DMS114 treated with DMSO at 0.1 percent for 48 hours (cell line): ENCODE measurements around the gene ERC2.

Experiments used
- DNase-seq: peaks from one replicate; lab custom pipeline; 2025; ENCODE audit not compliant: unreplicated experiment; lab: John Stamatoyannopoulos, UW

ERC2 gene

DNA sequence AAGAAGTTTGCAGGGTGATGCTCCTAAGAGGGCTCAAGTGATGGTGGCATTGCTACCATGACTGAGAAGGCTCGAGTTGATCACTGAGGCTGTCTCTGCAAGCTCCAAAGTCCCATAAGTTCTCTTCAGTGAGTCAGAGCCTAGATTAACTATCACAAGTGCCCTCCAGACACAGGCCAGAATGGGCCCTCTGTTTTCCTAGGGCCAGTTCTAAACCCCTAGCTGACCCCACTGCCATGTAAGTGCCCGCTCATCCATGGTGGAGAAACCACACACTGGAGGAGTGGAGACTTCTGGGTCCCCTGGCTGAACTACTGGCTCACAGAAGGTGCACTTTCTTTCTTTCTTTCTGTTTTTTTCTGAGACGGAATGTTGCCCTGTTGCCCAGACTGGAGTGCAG, 893.6 kb downstream of the ERC2 start:
- DNase-seq: no peak

DNA sequence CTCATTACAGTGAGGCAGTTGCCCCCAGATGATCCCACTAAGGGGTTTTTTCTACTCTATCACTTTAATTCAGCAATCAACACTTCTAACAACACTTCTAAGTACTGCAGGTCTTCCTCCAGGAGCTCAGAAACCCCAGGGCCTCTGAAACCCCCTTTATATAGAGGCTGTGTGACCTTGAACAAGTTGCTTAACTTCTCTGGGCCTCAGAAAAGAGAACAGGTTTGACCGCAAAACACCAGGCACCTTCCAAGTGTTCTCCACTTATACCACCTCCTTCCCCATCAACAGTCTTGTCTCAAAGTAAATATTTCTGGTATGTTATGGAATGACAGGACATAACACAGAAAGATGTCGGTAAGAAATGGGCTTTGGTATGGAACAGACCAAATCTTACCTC, 895.5 kb downstream of the ERC2 start:
- no peak for DNase-seq

- no peak for DNase-seq
Measured at GRCh38 chr3:55571913-55572312, 896.4 kb downstream of the ERC2 start.

GRCh38 chr3:55571216-55571813, 897.0 kb downstream of the ERC2 start:
- no peak for DNase-seq

DNA sequence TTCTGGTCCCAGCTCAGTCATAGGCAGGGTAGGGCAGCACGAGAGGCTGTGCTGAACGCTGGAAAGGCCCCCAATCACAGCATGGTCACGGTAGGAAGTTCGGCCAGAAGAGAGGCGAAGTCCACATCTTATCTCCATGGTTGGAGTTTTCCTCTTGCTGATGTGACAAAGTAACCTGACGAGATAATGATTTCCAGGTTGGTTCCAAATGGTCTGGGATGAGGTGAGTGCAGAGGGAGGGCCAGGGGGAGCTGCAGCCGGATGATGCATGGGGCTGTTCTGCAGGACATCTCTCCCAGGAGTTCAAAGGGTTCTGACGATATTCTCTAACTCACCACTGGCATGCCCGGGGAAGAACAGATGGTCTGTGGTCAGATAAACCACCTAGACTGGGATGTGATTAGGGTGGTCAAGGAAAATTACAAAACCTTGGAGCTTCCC, 898.0 kb downstream of the ERC2 start:
- no peak for DNase-seq

DNA sequence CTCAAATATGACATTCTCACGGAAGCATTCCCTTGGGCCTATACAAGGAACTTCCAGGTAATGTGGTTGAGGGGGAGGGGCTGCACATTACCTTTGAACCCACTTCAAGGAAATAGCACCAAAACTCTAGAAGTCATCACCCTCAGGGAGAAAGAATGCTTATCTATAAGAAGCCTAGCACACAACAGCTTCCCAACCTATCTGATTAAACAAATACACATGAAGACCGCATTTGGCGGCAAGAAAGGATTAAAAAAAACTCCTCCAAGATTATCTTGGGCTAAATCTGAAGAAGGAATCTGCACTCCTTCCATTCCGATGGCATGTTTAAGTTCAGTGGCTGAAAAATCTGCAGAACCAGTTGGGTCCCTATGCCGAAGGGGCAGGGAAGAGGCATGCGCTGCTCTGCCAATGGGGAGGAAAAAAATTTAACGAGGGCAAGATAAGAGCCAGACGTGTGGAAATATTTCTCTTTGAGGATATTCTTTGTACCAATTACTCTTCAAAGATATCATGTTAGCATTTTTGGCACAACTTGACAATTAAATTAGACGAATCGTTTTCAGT, 899.2 kb downstream of the ERC2 start:
- DNase-seq: no peak

DNA sequence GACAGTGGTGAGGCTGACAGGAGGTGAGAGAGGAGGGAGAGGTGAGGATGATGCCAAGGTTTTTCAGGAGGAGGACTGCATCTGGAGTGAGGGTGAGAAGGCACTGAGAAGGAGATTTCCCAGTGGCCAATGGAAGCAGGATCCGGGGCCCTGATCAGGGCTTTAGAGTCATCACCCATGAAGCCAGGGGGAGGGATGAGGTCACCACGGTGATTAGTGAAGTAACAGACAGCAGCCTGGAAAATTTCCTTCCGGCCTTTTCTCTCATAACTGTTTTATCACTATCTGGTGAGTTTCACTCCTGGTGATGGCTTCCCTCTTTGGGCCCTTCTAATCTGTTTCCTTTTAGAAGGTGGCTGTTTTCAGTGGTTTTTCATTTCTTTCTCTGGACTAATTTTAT, 900.7 kb downstream of the ERC2 start:
- DNase-seq: no peak

- DNase-seq: no peak
Measured at GRCh38 chr3:55567121-55567520, 901.1 kb downstream of the ERC2 start.

DNA sequence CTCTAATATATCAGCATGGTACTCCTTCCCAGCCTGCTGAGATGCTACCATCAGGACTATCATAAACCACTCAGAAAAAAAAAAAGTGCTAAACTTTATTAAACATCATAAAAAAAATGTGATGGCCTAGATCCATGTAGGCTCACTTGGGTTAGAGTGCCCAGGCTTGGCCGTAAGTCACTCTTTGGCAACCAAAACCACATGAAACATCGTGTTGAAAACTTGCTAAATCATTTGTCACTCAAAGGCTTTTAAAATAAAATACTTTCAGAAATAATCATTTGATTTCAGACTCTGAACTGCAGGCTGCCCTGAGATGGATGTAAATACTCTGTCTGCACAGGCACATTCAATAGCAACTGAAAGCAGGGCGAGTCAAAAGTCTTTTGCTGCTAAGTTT, 902.7 kb downstream of the ERC2 start:
- DNase-seq: no peak

DNA sequence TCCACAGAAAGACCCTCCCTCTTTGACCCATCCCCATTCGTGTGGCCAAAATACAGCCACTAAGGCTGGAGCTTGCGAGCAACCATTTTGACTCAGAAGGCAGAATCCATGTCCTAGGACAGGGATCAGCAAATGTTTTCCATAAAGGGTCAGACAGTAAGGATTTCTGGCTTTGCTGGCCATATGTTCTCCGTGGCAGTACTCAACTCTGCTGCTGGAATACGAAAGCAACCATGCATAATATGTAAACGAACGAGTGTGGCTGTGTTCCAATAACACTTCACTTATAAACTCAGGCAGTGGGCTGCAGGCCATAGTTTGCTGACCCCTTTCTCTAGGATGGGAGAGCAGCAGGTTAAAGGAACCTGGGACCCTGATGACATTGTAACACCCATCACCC, 903.5 kb downstream of the ERC2 start:
- DNase-seq: no peak

- DNase-seq: no peak
Measured at GRCh38 chr3:55562700-55563099, 905.6 kb downstream of the ERC2 start.

DNA sequence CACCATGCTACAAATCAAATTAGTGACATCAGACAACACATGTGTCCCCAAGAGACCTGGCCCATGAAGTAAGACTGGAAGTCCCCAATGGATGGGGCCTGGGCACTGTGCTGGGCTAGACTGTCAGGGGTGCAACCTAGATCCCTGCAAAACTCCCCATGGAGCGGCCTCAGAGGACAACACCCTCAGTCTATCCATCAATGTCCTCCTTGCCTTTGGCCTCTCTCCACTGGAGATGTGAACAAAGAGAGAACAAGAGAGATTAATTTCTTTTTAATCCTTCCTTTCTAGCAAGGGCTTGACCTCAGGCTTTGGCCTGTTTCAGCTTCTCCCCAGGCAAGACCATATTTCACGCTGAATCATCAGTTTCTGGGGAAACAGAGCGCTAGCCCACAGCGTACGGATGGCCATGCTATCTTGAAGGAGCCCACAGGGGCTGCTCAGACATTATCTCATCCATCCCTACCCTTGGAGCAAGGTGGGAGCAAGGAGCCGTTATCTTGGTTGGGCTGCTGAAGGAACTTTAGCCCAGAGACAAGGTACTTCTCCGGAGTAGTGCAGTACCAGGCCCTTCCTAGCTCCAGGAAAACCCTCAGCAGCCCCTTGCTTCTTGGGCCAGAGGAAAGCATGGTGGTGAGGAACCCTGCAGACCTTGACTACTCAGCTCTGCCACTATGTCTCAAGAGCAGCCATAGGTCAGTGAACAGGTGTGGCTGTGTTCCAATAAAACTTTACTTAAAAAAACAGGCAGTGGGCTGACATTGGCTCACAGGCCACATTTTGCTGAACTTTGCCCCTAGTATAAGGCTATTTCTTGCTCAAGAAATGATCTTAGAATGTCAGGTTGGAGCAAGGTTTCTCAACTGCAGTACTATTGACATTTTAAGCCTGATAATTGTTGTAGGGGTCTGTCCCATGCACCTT, 908.5 kb downstream of the ERC2 start:
- DNase-seq: no peak

DNA sequence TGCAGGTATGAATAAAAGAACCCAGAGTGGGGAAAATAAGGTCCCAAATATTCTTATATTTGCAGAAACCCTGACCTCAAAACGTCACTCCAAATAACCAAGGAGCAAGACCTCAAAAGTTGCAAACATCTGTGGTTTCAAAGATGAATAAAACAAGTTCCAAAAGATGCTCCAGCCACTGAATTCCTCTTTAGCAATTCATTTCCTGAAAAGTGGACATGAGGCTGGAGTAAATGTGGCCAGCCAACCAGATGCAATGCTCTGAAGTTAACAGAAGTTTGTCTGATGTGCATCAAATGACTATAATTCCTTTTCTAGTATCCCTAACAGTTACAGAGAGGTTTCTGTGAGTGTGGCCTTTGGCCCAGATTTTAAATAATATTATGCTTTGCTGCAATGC, 910.0 kb downstream of the ERC2 start:
- DNase-seq: no peak

DNA sequence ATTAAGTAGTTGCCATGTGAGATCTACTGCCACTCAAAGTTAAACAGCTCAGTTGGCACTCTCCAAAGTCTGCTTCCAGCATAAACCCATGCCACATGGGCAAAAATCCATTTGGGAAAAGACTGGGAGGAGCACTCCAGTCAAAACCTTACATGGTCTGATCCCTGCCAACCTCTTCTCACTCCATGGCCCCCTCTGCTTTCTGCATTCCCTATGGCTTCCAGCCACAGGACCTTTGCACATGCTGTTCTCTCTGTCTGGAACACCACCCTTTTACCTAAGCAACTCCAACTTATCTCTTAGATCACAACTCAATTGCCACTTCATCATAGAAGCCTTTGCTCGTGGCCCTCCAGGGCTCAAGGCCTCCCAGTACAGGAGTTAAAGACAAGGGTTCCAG, 910.7 kb downstream of the ERC2 start:
- no peak for DNase-seq

- no peak for DNase-seq
Measured at GRCh38 chr3:55556619-55557537, 911.4 kb downstream of the ERC2 start.

DNA sequence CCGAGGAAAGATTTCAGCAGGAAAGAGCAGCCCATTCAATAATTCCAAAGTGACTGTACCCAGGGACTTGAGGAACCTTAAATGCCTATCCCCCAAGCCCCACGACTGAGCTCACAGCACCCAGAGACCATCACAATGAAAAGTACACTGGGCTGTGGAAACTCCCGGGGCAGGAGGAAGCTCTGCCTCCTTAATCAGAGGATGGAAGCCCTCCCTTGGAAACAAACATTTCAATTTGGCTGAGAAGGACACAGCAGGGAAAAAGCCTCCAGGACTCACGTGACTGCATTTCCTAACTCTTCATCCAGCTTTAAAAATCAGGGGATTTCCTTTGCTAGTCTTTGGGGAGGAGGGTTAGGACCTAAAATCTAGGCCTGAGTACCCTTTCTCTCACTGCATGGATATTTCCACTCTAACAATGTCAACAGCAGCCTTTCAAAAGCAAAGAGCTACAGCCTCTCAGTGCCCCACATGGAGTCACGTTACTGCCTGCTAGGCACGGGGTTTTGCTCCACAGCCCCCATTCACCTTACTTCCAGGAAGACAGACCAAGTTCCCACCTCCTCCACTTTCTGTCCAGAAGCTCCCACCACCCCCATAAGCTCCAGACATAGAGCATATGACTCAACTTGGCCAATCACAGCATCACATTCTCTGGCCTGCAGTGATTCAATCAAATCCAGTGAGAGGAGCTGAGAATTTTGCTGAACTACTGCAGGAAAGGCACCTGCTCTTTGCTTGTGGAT, 912.2 kb downstream of the ERC2 start:
- DNase-seq: no peak

DNA sequence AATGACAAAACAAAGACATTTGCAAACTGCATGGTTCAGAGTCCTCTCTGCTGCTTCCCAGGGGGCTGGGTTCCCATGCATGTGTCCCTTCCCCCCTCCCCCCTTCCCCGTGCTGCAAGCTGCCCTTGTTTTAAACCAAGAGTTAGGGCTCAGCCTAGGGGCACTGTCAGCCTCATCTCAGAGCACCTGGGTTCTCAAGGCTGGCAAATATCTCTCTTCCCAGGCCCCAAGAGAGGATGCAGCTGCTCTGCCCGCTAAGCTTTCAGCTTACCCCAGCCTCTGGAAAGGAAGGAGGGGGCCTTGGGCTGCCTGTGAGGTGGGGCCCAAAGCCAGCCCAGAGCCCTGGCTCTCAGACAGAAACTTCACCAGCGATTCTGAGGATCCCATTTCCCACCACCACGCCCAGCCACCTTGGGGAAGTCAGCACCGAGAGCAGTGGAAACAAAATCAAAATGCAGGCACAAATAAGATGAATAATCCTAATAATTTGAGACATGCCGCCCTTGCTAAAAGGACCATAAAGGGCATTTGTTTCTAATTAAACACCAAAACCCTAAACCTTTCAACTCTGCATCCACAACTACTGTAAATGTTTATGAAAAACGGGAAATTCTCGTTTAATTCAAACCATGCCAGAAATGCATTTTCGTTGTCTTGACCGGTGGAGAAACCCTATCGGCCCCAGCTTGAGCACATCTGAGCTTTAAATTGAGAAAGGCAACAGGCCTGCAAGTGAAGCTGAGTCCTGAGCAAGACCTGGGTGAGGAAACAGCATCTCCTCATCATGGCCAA, 913.4 kb downstream of the ERC2 start:
- no peak for DNase-seq

- DNase-seq: no peak
Measured at GRCh38 chr3:55551644-55552043, 916.6 kb downstream of the ERC2 start.

GRCh38 chr3:55549177-55549576, 919.1 kb downstream of the ERC2 start:
- DNase-seq: no peak
